HepG2 (cell line): ENCODE results near the gene NEK6. TPM values are rescaled to one million over a fixed set of nuclear protein-coding genes. Genes with fewer than 3 reads are reported as not detected.

Source experiments
- AGO2 ChIP-seq: fragments of 200-400 bp; formaldehyde crosslinking; optimal IDR thresholded peaks from 2 replicates; pipeline ENCODE3; 2017; ENCODE audit warnings: mild to moderate bottlenecking, low read depth, low read length, moderate library complexity
- DR1 ChIP-seq: sonication (generic); formaldehyde crosslinking; IDR thresholded peaks from 2 replicates; pipeline ENCODE4 v1.8.0; 2021; ENCODE audit warnings: mild to moderate bottlenecking, missing genetic modification reagents, inconsistent platforms
- NCOA1 ChIP-seq: sonication (generic); formaldehyde crosslinking; IDR thresholded peaks from 2 replicates; pipeline ENCODE4 v1.9.0; 2021; ENCODE audit warnings: missing genetic modification reagents
- POGZ ChIP-seq: sonication (generic); formaldehyde crosslinking; IDR thresholded peaks from 2 replicates; pipeline ENCODE4 v1.4.0; 2020; ENCODE audit warnings: mild to moderate bottlenecking, missing genetic modification reagents
- SAFB2 ChIP-seq: sonication (generic); formaldehyde crosslinking; IDR thresholded peaks from 2 replicates; pipeline ENCODE4 v1.5.1; 2020; ENCODE audit warnings: missing genetic modification reagents, low read depth, mild to moderate bottlenecking, borderline replicate concordance
- SP2 ChIP-seq: sonication (generic); formaldehyde crosslinking; IDR thresholded peaks from 2 replicates; pipeline ENCODE4 v1.5.1; 2020; ENCODE audit warnings: mild to moderate bottlenecking, missing genetic modification reagents
- ZFY ChIP-seq: sonication (generic); formaldehyde crosslinking; IDR thresholded peaks from 2 replicates; pipeline ENCODE4 v1.4.0; 2020; ENCODE audit warnings: missing genetic modification reagents
- ZNF639 ChIP-seq: conservative IDR thresholded peaks from 2 replicates; pipeline ENCODE4 v1.6.1; 2018; ENCODE audit warnings: missing genetic modification reagents
- ZNF724P ChIP-seq: sonication (generic); formaldehyde crosslinking; IDR thresholded peaks from 2 replicates; pipeline ENCODE4 v1.8.0; 2022; ENCODE audit warnings: missing genetic modification reagents, borderline replicate concordance
- polyA plus RNA-seq, 8 experiments: library from polyadenylated mRNA; depleted of rRNA in 3 of 8; stranded (reverse) in 7 of 8; unstranded in 1 of 8; fragments of >200 nt; fragmentation: Illumina TruSeq in 4 of 8; extraction: Trizol in 4 of 8; gene quantifications; 2 replicates each; pipeline versions ENCODE4 v1.2.1 to v1.2.3, GENCODE V29; 2011 to 2016; ENCODE audit warnings: low read depth in 4 of 8, missing spikeins in 1 of 8, mixed read lengths in 1 of 8; ENCODE audit not compliant: insufficient read depth in 1 of 8
- total RNA-seq, 5 experiments: library from RNA; depleted of rRNA; stranded (reverse); fragments of >200 nt; fragmentation: Illumina TruSeq; extraction: Trizol; gene quantifications; 2 replicates each; pipeline ENCODE4 v1.2.3, GENCODE V29; 2016; ENCODE audit warnings: low read depth in 1 of 5
- TF ChIP-seq, protein P1 (sequence below): sonication (generic); formaldehyde crosslinking; IDR thresholded peaks from 2 replicates; pipeline ENCODE4 v1.5.0; 2020; ENCODE audit warnings: mild to moderate bottlenecking, missing genetic modification reagents, borderline replicate concordance
- TF ChIP-seq, protein P2 (sequence below): sonication (generic); formaldehyde crosslinking; IDR thresholded peaks from 2 replicates; pipeline ENCODE4 v1.4.0; 2020; ENCODE audit warnings: missing genetic modification reagents, mild to moderate bottlenecking, borderline replicate concordance
- TF ChIP-seq, protein P3 (sequence below): sonication (generic); formaldehyde crosslinking; IDR thresholded peaks from 2 replicates; pipeline ENCODE4 v1.4.0; 2020; ENCODE audit warnings: mild to moderate bottlenecking, missing genetic modification reagents

Gene NEK6
- total and polyA plus RNA-seq, 2 of the 13 experiments (the other 11 are each of a cell fraction or from before 2014, with no cell fraction given), result 30.4 to 119 TPM

- TF ChIP-seq, protein P1, sequence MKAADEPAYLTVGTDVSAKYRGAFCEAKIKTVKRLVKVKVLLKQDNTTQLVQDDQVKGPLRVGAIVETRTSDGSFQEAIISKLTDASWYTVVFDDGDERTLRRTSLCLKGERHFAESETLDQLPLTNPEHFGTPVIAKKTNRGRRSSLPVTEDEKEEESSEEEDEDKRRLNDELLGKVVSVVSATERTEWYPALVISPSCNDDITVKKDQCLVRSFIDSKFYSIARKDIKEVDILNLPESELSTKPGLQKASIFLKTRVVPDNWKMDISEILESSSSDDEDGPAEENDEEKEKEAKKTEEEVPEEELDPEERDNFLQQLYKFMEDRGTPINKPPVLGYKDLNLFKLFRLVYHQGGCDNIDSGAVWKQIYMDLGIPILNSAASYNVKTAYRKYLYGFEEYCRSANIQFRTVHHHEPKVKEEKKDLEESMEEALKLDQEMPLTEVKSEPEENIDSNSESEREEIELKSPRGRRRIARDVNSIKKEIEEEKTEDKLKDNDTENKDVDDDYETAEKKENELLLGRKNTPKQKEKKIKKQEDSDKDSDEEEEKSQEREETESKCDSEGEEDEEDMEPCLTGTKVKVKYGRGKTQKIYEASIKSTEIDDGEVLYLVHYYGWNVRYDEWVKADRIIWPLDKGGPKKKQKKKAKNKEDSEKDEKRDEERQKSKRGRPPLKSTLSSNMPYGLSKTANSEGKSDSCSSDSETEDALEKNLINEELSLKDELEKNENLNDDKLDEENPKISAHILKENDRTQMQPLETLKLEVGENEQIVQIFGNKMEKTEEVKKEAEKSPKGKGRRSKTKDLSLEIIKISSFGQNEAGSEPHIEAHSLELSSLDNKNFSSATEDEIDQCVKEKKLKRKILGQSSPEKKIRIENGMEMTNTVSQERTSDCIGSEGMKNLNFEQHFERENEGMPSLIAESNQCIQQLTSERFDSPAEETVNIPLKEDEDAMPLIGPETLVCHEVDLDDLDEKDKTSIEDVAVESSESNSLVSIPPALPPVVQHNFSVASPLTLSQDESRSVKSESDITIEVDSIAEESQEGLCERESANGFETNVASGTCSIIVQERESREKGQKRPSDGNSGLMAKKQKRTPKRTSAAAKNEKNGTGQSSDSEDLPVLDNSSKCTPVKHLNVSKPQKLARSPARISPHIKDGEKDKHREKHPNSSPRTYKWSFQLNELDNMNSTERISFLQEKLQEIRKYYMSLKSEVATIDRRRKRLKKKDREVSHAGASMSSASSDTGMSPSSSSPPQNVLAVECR (CRISPR knock-in tag), result peak; percentile 86
- no peak for TF ChIP-seq ZNF639
- TF ChIP-seq DR1 (CRISPR knock-in tag), result 0 out of 2 replicates have a peak, but pooled peaks have one; percentile 18
- TF ChIP-seq, protein P2, sequence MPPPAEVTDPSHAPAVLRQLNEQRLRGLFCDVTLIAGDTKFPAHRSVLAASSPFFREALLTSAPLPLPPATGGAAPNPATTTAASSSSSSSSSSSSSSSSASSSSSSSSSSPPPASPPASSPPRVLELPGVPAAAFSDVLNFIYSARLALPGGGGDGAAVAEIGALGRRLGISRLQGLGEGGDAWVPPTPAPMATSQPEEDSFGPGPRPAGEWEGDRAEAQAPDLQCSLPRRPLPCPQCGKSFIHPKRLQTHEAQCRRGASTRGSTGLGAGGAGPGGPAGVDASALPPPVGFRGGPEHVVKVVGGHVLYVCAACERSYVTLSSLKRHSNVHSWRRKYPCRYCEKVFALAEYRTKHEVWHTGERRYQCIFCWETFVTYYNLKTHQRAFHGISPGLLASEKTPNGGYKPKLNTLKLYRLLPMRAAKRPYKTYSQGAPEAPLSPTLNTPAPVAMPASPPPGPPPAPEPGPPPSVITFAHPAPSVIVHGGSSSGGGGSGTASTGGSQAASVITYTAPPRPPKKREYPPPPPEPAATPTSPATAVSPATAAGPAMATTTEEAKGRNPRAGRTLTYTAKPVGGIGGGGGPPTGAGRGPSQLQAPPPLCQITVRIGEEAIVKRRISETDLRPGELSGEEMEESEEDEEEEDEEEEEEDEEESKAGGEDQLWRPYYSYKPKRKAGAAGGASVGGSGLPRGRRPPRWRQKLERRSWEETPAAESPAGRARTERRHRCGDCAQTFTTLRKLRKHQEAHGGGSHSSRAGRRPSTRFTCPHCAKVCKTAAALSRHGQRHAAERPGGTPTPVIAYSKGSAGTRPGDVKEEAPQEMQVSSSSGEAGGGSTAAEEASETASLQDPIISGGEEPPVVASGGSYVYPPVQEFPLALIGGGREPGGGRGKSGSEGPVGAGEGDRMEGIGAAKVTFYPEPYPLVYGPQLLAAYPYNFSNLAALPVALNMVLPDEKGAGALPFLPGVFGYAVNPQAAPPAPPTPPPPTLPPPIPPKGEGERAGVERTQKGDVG, result no peak
- no peak for TF ChIP-seq SP2 (CRISPR knock-in tag)
- TF ChIP-seq, protein P3, sequence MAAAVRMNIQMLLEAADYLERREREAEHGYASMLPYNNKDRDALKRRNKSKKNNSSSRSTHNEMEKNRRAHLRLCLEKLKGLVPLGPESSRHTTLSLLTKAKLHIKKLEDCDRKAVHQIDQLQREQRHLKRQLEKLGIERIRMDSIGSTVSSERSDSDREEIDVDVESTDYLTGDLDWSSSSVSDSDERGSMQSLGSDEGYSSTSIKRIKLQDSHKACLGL (CRISPR knock-in tag), result peak; percentile 31; the same call in 1 of the 2 replicates
- TF ChIP-seq POGZ (CRISPR knock-in tag), result peak; percentile 87
- no peak for TF ChIP-seq ZNF724P
- TF ChIP-seq NCOA1, result 0 out of 2 replicates have a peak, but pooled peaks have one; percentile 29
- TF ChIP-seq ZFY (CRISPR knock-in tag), result peak; percentile 72
- no peak for TF ChIP-seq AGO2
- TF ChIP-seq SAFB2 (CRISPR knock-in tag), result peak; percentile 74; the same call in 1 of the 2 replicates
These were observed 34.6 kb upstream of the NEK6 start (continued) for GRCh38 chr9:124222918-124223720.
